ENCODE measurements around the gene TM9SF2.
"Not testable (repeated sequence)": the region's sequence is repeated elsewhere in the genome, so short reads cannot be mapped to it uniquely, and the experiment has no call there.

TM9SF2 gene

GRCh38 chr13:99501184-99501847 lies at the start of gene TM9SF2:
TM9SF2 (plus strand) TSS chr13:99501472; CDS start chr13:99501607, 135 bp downstream.
- TF ChIP-seq CTCF (IDR thresholded peaks at IDR 0.05; ENCODE audit: low read depth, low read length, missing control alignments): no peak
- peak; percentile 94 for DNase-seq (ENCODE audit: low read depth)
- peak within 1 kb of the TSS; percentile 66 for H3K4me3 ChIP-seq (ENCODE audit: low read depth, low read length)

- DNase-seq (ENCODE audit: low read depth): no peak
- no peak overlapping the region for H3K4me3 ChIP-seq (ENCODE audit: low read depth, low read length)
- TF ChIP-seq CTCF (IDR thresholded peaks at IDR 0.05; ENCODE audit: low read depth, low read length, missing control alignments): no peak
These were observed 46.6 kb upstream of the TM9SF2 start for GRCh38 chr13:99454518-99455183.

- no peak for DNase-seq (ENCODE audit: low read depth)
- no peak overlapping the region for H3K4me3 ChIP-seq (ENCODE audit: low read depth, low read length)
- TF ChIP-seq CTCF (IDR thresholded peaks at IDR 0.05; ENCODE audit: low read depth, low read length, missing control alignments): no peak
These were observed 42.0 kb upstream of the TM9SF2 start for GRCh38 chr13:99459099-99459850.

GRCh38 chr13:99460802-99461201 lies 40.5 kb upstream of the TM9SF2 start:
- H3K4me3 ChIP-seq (ENCODE audit: low read depth, low read length); DNase-seq (ENCODE audit: low read depth): not testable (repeated sequence)

- no peak for DNase-seq (ENCODE audit: low read depth)
- no peak for TF ChIP-seq CTCF (IDR thresholded peaks at IDR 0.05; ENCODE audit: low read depth, low read length, missing control alignments)
- no peak overlapping the region for H3K4me3 ChIP-seq (ENCODE audit: low read depth, low read length)
These were observed 37.5 kb upstream of the TM9SF2 start for GRCh38 chr13:99463646-99464397.

GRCh38 chr13:99464441-99464949 lies 36.8 kb upstream of the TM9SF2 start:
- no peak for DNase-seq (ENCODE audit: low read depth)
- no peak for TF ChIP-seq CTCF (IDR thresholded peaks at IDR 0.05; ENCODE audit: low read depth, low read length, missing control alignments)
- H3K4me3 ChIP-seq (ENCODE audit: low read depth, low read length): no peak overlapping the region
